H1 (cell line): ENCODE results near the gene CBFA2T2. TPM values are rescaled to one million over a fixed set of nuclear protein-coding genes. Genes with fewer than 3 reads are reported as not detected.

Experiments used
- BRCA1 ChIP-seq: IDR thresholded peaks from 2 replicates; pipeline ENCODE4 v1.6.1; 2012; ENCODE audit warnings: low read depth, low read length, improper control_type of control experiment
- CBX5 ChIP-seq: fragments of 300-800, 300-1000 bp; sonication (generic); IDR thresholded peaks from 2 replicates; pipeline ENCODE4 v1.7.1; 2016; ENCODE audit warnings: antibody characterized with exemption, low read length, low read depth
- CTBP2 ChIP-seq: IDR thresholded peaks from 2 replicates; pipeline ENCODE4 v1.7.0; 2011; ENCODE audit warnings: borderline replicate concordance, mild to moderate bottlenecking, moderate library complexity, mixed read lengths, low read length; ENCODE audit not compliant: insufficient read depth, insufficient read length
- FOSL1 ChIP-seq: IDR thresholded peaks from 2 replicates; pipeline ENCODE4 v1.6.1; 2011; ENCODE audit warnings: mild to moderate bottlenecking, low read depth, low read length, moderate library complexity; ENCODE audit not compliant: insufficient read depth
- GTF2F1 ChIP-seq: IDR thresholded peaks from 2 replicates; pipeline ENCODE4 v1.6.1; 2012; ENCODE audit warnings: low read depth, low read length, improper control_type of control experiment, borderline replicate concordance
- KDM4A ChIP-seq: IDR thresholded peaks from one replicate; pipeline ENCODE4 v1.7.1; 2012; ENCODE audit warnings: low read depth, mild to moderate bottlenecking, moderate library complexity, low read length, inconsistent platforms; ENCODE audit not compliant: severe bottlenecking
- MAFK ChIP-seq: IDR thresholded peaks from 2 replicates; pipeline ENCODE4 v1.6.1; 2012; ENCODE audit warnings: low read depth, mild to moderate bottlenecking, improper control_type of control experiment, low read length
- POU5F1 ChIP-seq: IDR thresholded peaks from 2 replicates; pipeline ENCODE4 v1.6.1; 2011; ENCODE audit warnings: low read depth, mild to moderate bottlenecking, low read length, moderate library complexity
- RFX5 ChIP-seq: IDR thresholded peaks from 2 replicates; pipeline ENCODE4 v1.6.1; 2011; ENCODE audit warnings: low read depth, low read length, improper control_type of control experiment, borderline replicate concordance
- SIRT6 ChIP-seq: IDR thresholded peaks from one replicate; pipeline ENCODE4 v1.7.1; 2012; ENCODE audit warnings: low read length, inconsistent platforms
- SIX5 ChIP-seq: IDR thresholded peaks from 2 replicates; pipeline ENCODE4 v1.6.1; 2011; ENCODE audit warnings: mild to moderate bottlenecking, low read depth, low read length
- SP1 ChIP-seq: IDR thresholded peaks from 2 replicates; pipeline ENCODE4 v1.6.1; 2011; ENCODE audit warnings: low read depth, low read length
- SUZ12 ChIP-seq: fragments of 200-600 bp; sonication (generic); IDR thresholded peaks from 2 replicates; pipeline ENCODE4 v1.6.1; 2012; ENCODE audit warnings: mild to moderate bottlenecking, inconsistent platforms, low read length, moderate library complexity, mixed read lengths
- TAF1 ChIP-seq: IDR thresholded peaks from 2 replicates; pipeline ENCODE4 v1.6.1; 2011; ENCODE audit warnings: mild to moderate bottlenecking, low read depth, low read length
- TBP ChIP-seq: IDR thresholded peaks from 2 replicates; pipeline ENCODE4 v1.6.1; 2011; ENCODE audit warnings: low read depth, low read length, improper control_type of control experiment
- YY1 ChIP-seq: IDR thresholded peaks from 2 replicates; pipeline ENCODE4 v1.6.1; 2011; ENCODE audit warnings: low read depth, mild to moderate bottlenecking, low read length
- polyA plus RNA-seq, 7 experiments: library from polyadenylated mRNA; depleted of rRNA in 3 of 7; stranded (reverse) in 5 of 7; unstranded in 2 of 7; fragments of >200 nt in 5 of 7; fragments of 200-250 nt in 2 of 7; gene quantifications; 1 replicate in 5 of 7; 2 replicates in 1 of 7; 4 replicates in 1 of 7; pipeline versions ENCODE4 v1.2.1 to v1.2.3, GENCODE V29; 2011 to 2013; ENCODE audit warnings: missing spikeins in 2 of 7, mixed read lengths in 2 of 7
- total RNA-seq: library from RNA; stranded (reverse); fragmentation: NEBNext Ultra II Directional; extraction: Animal tissue kit (Norgen Biotek cat#: 25700); gene quantifications from 2 replicates; pipeline ENCODE4 v1.2.1, GENCODE V29; 2021
- TF ChIP-seq, protein P1 (sequence below): IDR thresholded peaks from 2 replicates; pipeline ENCODE4 v1.6.1; 2011; ENCODE audit warnings: low read length, improper control_type of control experiment
- TF ChIP-seq, protein P2 (sequence below): IDR thresholded peaks from 2 replicates; pipeline ENCODE4 v1.6.1; 2012; ENCODE audit warnings: low read length, inconsistent platforms
- TF ChIP-seq, protein P3 (sequence below), 3 experiments: IDR thresholded peaks; 1 replicate in 2 of 3; 2 replicates in 1 of 3; pipeline versions ENCODE4 v1.5.1 to v1.6.1; 2011; ENCODE audit warnings: low read length in 3 of 3, mild to moderate bottlenecking in 3 of 3, inconsistent platforms in 2 of 3, low read depth in 1 of 3, moderate library complexity in 1 of 3; ENCODE audit not compliant: insufficient read depth in 1 of 3; ENCODE audit errors: control extremely low read depth in 1 of 3

The CBFA2T2 gene
- total and polyA plus RNA-seq, 2 of the 8 experiments (the other 6 are each of a cell fraction or from before 2014, with no cell fraction given): 11.6 to 12.9 TPM

DNA sequence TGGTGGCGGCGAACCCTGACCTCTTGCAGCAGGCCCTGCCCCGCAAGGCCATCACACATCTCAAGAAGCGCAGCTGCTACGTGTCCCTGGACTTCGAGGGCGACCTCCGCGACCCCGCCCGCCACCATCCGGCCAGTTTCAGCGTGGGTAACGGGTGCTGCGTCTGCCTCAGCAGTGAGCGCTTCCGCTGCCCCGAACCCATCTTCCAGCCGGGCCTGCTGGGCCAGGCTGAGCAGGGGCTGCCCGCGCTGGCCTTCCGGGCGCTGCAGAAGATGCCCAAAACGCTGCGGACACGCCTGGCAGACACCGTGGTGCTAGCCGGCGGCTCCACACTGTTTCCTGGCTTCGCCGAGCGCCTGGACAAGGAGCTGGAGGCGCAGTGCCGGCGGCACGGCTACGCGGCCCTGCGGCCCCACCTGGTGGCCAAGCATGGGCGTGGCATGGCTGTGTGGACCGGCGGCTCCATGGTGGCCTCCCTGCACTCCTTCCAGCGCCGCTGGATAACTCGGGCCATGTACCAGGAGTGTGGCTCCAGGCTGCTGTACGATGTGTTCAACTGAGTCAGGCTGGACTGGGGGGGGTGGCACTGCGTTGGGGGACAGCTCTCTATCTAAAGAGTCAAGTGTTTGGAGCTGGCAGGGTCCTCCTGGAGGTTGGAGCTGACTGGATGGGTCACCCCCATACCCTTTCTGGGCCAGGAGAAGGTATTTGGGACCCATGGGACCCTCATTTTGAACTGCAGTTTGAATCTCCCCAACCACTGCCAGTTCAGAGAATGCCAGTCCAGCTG lies 178.0 kb downstream of the CBFA2T2 start (continued):
- TF ChIP-seq, protein P1, sequence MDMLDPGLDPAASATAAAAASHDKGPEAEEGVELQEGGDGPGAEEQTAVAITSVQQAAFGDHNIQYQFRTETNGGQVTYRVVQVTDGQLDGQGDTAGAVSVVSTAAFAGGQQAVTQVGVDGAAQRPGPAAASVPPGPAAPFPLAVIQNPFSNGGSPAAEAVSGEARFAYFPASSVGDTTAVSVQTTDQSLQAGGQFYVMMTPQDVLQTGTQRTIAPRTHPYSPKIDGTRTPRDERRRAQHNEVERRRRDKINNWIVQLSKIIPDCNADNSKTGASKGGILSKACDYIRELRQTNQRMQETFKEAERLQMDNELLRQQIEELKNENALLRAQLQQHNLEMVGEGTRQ: no peak
- no peak for TF ChIP-seq SIX5
- no peak for TF ChIP-seq SP1
- TF ChIP-seq SUZ12: no peak
- TF ChIP-seq, protein P2, sequence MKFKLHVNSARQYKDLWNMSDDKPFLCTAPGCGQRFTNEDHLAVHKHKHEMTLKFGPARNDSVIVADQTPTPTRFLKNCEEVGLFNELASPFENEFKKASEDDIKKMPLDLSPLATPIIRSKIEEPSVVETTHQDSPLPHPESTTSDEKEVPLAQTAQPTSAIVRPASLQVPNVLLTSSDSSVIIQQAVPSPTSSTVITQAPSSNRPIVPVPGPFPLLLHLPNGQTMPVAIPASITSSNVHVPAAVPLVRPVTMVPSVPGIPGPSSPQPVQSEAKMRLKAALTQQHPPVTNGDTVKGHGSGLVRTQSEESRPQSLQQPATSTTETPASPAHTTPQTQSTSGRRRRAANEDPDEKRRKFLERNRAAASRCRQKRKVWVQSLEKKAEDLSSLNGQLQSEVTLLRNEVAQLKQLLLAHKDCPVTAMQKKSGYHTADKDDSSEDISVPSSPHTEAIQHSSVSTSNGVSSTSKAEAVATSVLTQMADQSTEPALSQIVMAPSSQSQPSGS: no peak
- TF ChIP-seq SIRT6: no peak
- no peak for TF ChIP-seq MAFK
- no peak for TF ChIP-seq GTF2F1
- TF ChIP-seq, protein P3, sequence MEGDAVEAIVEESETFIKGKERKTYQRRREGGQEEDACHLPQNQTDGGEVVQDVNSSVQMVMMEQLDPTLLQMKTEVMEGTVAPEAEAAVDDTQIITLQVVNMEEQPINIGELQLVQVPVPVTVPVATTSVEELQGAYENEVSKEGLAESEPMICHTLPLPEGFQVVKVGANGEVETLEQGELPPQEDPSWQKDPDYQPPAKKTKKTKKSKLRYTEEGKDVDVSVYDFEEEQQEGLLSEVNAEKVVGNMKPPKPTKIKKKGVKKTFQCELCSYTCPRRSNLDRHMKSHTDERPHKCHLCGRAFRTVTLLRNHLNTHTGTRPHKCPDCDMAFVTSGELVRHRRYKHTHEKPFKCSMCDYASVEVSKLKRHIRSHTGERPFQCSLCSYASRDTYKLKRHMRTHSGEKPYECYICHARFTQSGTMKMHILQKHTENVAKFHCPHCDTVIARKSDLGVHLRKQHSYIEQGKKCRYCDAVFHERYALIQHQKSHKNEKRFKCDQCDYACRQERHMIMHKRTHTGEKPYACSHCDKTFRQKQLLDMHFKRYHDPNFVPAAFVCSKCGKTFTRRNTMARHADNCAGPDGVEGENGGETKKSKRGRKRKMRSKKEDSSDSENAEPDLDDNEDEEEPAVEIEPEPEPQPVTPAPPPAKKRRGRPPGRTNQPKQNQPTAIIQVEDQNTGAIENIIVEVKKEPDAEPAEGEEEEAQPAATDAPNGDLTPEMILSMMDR (IDR thresholded peaks at IDR 0.05; ENCODE audit: control extremely low read depth in 1 of 3, insufficient read depth in 1 of 3, low read depth in 1 of 3, low read length in 3 of 3): peak; percentile 90 to 97 (median 94)
- TF ChIP-seq CBX5: no peak
- TF ChIP-seq FOSL1: no peak
- peak; percentile 64; the same call in 1 of the 2 replicates for TF ChIP-seq YY1
- no peak for TF ChIP-seq CTBP2
- TF ChIP-seq RFX5: no peak
- TF ChIP-seq POU5F1: no peak
- peak; percentile 36; the same call in 1 of the 2 replicates for TF ChIP-seq TBP
- no peak for TF ChIP-seq BRCA1
- TF ChIP-seq KDM4A: peak; percentile 8
- no peak for TF ChIP-seq TAF1
